ENCODE measurements around the gene TYW5. TPM values are rescaled to one million over a fixed set of nuclear protein-coding genes. Genes with fewer than 3 reads are reported as not detected.

The TYW5 gene
- total RNA-seq, 1 donor from 2014 or later: 10.2 TPM

GRCh38 chr2:199923924-199924323 is 31.4 kb downstream of the TYW5 start:
- intact Hi-C loops (cut with micrococcal nuclease): no loop called here

DNA sequence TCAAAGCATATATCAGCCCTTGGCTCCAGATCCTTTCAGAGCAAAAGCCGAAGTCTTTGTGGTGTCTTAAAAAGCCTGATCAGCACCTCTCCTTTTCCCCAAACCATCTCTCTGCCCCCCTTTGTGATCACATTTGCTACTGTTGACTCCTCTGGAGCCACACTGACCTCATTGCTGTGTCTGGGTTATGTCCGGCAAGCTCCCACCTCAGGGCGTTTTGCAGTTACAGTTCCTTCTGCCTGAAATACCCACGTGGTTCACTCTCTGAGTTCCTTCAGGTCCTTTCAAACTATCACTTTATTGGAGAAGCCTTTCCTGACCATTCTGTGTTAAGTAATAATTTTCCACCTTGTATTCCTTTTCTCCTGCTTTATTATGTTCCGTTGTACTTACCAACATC is 32.4 kb downstream of the TYW5 start:
- intact Hi-C loops (cut with micrococcal nuclease): no loop called here

- intact Hi-C loops (cut with micrococcal nuclease): loop anchor here (10.0 kb wide), 1 partner anchor 1728 kb away; the partner anchor contains the start of gene TMEM237
These were observed 38.3 kb downstream of the TYW5 start for GRCh38 chr2:199916980-199917379.

GRCh38 chr2:199914372-199914958 is 40.8 kb downstream of the TYW5 start:
- intact Hi-C loops (cut with micrococcal nuclease): loop anchor here (1.0 to 10.0 kb wide), 4 partner anchors 22 to 1730 kb away; partner anchors contain the start of genes SGO2, SPATS2L and TMEM237

DNA sequence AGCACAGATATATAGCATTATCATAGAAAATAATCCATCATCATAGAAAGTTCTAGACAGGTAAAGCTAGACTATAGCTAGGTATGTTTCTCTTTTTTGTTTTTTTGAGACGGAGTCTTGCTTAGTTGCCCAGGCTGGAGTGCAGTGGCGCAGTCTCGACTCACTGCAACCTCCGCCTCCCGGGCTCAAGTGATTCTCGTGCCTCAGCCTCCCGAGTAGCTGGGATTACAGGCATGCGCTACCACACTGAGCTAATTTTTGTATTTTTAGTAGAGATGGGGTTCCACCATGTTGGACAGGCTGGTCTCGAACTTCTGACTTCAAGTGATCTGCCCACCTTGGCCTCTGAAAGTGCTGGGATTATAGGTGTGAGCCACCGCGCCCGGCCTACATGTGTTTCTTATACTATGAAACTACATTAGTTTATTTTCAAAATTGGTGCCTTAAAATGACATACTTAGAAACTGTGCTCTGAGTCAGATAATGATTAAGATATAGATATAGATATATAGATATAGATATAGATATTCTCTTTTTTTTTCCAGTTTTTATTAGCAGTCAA is 42.7 kb downstream of the TYW5 start:
- intact Hi-C loops (cut with micrococcal nuclease): loop anchor here (5.0 to 10.0 kb wide), 3 partner anchors 395 to 1732 kb away; partner anchors contain the start of genes SGO2, SPATS2L and TMEM237

DNA sequence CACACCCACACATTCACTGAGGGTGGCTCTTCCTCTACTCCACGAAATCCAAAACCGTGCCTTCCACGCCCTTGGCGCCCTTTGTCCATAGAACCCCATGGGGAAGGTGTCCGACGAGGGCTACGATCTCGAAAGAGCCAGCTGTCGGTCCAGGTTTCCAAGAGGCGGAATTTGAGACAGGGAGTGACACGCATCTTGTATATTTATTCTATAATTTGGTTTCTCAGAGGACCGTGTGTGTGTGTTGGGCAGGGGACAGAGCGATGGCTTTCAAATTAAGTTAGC is 43.5 kb downstream of the TYW5 start:
- intact Hi-C loops (cut with micrococcal nuclease): loop anchor here (1.0 to 10.0 kb wide), 6 partner anchors 43 to 1733 kb away; partner anchors contain the start of genes BZW1, FTCDNL1, MAIP1 and SGO2

GRCh38 chr2:199911052-199911876 is 44.0 kb downstream of the TYW5 start, which contains the start of gene C2orf69:
TSS of gene C2orf69 (plus strand) at chr2:199911293. CDS start at chr2:199911439, 146 bp downstream.
- intact Hi-C loops (cut with micrococcal nuclease): loop anchor here (1.0 to 10.0 kb wide), 6 partner anchors 44 to 1734 kb away; partner anchors contain the start of genes BZW1, FTCDNL1, MAIP1 and SGO2

- intact Hi-C loops (cut with micrococcal nuclease): loop anchor here (1.0 to 10.0 kb wide), 6 partner anchors 45 to 1734 kb away; partner anchors contain the start of genes BZW1, FTCDNL1, MAIP1 and SGO2
These were observed 44.8 kb downstream of the TYW5 start for GRCh38 chr2:199910338-199911051.

DNA sequence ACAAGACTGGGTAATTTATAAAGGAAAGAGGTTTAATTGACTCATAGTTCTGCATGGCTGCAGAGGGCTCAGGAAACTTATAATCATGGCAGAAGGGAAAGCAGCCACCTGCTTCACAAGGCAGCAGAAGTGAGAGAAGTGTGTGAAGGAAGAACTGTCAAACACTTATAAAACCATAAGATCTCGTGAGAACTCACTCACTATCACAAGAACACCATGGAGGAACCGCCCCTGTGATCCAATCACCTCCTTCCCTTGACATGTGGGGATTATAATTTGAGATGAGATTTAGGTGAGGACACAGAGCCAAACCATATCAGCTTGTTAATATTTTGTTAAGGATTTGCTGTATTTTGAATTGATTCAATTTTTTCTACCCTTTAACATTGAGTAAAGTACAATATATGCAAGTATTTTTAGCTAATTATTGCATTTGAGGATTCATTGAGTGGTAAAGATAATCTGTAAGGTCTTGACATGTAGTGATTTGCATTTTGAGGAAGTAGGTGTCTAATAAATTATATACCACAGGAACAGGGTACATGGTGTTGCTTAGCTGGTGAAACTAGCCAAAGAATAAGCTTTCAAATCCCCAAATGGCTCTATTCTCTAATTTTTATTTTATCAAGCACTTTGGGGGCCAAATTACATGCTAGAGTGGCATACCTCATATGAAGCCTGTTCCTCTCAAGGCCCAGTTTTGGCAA is 48.1 kb downstream of the TYW5 start:
- intact Hi-C loops (cut with micrococcal nuclease): no loop called here

GRCh38 chr2:199903111-199903510 is 52.2 kb downstream of the TYW5 start:
- intact Hi-C loops (cut with micrococcal nuclease): no loop called here

- intact Hi-C loops (cut with micrococcal nuclease): no loop called here
These were observed 52.7 kb downstream of the TYW5 start for GRCh38 chr2:199902486-199903110.

DNA sequence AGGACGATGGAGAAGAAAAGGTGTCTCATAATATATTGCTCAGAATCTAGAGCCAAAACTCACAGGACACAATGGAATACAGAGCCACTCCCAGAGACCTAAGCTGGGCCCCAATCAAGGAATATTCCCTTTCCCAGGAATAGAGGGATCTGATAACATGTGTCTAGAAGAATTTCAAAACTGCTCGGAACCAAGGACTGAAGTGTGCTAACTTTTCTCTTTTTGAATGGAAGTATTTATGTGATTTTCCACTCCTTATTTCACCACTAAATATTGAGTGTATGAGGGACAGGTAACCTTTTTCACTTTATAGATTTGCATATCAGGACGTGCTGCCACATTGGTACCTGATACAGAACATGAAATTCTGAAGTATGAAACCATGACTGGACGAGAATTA is 53.3 kb downstream of the TYW5 start:
- intact Hi-C loops (cut with micrococcal nuclease): no loop called here

GRCh38 chr2:199896617-199897016 is 58.7 kb downstream of the TYW5 start:
- intact Hi-C loops (cut with micrococcal nuclease): no loop called here

DNA sequence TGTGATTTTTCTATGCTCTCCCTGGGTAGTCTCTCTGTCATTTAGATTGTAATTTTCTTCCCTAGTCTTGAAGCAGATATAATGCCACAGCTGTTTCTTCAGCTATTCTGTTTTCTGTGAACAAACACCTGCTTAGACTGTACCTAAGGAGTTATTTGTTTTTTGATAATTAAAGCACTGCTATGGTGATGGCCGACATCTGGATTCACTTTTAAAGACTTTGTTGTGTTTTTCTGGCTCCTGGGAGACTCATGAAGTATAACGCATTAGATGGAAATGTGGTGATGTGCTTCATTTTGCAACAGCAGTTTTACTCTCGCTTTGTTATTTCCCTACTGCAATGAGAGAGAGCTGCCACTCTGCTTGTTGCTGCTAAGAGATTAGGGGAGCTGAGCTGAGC is 59.9 kb downstream of the TYW5 start:
- intact Hi-C loops (cut with micrococcal nuclease): no loop called here

GRCh38 chr2:199883474-199884212 is 71.6 kb downstream of the TYW5 start:
- intact Hi-C loops (cut with micrococcal nuclease): no loop called here

DNA sequence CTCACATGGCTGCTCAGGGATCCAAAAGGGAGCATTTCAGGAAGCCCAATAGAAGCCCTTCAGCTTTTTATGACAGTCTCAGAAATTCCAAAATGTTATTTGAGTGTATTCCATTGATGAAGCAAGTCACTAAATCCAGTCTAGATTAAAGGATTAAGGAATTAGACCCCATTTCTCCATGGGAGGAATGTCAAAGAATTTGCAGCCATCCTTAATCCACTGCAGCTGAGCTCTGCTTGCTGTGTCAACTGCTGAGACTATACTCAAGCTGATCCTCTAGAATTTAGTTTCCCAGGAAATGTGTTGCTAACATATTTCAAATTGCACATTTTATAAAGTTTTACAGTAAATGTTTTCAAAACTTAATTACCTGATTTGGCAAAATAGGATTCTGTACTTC is 72.6 kb downstream of the TYW5 start:
- intact Hi-C loops (cut with micrococcal nuclease): no loop called here

Measured in T-helper 2 cell treated with Interferon-gamma antibody and Interleukin-4, amounts not matched to agents 100 ng/mL and 5 ng/mL, for 36 hours (primary cell).